GM21528 (cell line): ENCODE data around the gene KL.
A peak's percentile ranks its signal among the peaks of the same experiment; 100 is the strongest.

Experiments
- ATAC-seq: cut with Tn5 transposase; IDR thresholded peaks from one replicate; pipeline ENCODE4 v1.9.1; 2021; ENCODE audit warnings: mild to moderate bottlenecking, moderate library complexity; ENCODE audit not compliant: unreplicated experiment, low FRiP score

The KL gene

DNA sequence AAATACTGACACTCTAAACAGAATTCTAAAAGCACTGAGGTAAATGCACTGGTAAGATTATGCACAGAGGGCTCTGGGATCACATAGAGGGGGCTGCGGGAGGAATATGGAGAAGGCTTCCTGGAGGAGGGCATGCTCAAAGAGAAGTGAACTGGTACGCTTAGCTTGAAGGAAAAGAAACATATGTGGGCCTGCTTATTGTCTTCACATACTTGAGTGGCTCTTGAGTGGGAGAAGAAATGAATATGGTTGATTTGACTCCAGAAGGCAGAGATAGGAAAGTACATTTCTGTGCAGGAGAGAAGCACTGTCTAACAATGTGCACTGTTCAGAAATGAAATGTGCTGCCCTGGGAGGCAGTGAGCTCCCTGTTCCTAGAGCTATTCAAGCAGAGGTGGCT is 91.1 kb downstream of the KL start:
- no peak for ATAC-seq

DNA sequence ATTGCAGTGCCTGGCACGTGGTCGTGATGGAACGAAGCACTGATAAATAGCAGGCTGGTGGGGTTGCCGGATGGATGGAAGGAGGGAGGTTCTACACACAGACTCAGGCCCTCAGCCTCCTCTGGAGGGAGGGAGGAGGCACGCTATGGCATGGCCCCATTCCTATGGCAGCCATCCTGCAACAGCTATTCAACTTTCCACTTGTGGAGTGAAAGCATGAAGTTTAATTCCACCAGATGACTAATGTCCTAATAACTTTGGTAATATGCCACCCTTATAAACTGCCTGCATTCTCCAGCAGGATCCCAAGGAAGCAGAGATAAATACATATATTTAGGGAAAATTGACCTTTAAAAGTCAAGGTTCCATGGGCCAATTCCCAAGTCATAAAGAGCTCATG is 92.4 kb downstream of the KL start:
- ATAC-seq = no peak

DNA sequence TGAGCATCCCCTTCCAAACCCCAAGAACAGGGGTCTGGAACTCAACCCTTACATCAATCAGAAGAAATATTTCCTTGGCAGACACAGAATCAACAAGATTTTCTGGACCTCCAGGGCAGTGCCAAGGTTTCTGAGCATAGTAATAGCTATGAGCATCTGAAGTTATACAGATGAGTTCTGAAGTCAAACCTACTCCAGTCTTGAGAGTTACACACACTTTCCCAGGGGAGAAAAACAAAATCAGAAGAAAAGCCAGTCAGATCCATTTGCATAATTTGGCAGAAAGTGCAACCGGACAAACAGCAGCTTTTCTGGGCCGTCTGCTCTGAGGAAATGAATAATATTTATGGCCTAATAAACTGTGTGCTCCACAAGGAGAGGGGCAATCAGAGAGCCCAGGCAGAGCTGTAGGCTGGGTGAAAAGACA is 93.1 kb downstream of the KL start:
- no peak for ATAC-seq

DNA sequence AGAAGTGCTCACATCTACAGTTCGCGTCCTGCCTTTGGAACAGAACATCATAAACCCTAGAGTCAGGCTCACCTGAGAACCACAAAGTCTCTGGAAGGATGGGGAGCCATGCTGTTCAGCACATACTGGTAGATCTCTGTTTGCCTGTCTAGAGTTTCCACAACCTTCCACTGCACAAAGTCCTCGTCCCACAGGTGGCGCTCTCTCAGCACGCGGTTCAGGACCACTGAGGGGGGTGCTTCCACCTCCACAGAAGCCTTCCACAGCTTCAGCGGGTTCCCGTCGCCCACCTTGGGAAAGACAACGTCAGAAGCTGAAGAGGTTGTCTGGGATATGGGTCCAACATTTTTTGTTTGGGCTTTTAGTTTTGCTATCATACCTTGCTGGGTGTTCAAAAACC is 93.6 kb downstream of the KL start:
- no peak for ATAC-seq

DNA sequence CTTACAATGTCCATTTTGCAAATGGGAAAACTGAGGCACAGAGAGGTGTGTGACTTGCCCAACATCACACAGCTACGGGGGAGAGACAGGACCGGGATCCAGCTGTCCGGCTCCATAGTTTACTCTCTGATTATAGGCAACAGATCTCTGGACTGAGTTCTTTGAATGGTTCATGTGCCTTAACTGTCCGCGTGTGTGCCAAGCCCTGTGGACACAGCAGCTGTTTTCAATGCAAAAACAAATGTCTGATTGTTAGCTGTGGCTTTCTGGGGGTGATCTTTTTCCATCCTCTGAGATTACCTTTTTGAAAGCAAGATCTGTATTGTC is 94.1 kb downstream of the KL start:
- ATAC-seq = no peak

DNA sequence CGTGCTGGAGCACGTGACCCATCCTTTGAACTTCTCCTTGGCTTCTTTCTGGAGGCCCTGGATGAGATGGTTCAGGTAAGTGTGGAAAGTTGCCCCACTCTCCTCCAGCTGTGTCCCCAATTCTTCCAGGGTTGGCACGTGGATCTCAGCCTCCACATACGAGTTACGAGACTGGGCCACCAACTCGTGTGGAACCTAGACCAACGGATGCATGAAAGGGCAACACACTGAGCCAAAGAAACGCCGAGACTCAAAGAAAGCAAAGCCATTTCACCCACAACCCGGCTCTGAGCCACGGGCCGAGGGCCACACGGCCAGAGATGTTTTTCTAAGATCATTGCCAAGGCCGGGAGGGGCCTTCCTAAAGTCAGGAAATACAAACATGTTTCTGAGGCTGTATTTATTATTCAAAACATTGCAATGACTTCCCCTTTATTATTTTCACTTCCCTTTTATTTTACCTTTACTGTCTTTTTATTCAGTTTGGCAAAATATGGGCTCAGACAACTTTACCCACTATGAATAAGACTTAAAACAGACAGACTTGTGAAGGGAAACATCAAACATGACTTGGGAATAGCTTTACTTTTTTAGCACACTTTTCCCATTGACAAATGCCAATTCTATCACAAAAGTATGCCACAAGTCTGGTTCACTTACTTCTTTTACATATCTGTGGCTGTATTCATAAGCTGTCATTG is 94.6 kb downstream of the KL start:
- ATAC-seq = peak; percentile 56

- no peak for ATAC-seq
Measured at GRCh38 chr13:33111414-33112110, 95.3 kb downstream of the KL start.

DNA sequence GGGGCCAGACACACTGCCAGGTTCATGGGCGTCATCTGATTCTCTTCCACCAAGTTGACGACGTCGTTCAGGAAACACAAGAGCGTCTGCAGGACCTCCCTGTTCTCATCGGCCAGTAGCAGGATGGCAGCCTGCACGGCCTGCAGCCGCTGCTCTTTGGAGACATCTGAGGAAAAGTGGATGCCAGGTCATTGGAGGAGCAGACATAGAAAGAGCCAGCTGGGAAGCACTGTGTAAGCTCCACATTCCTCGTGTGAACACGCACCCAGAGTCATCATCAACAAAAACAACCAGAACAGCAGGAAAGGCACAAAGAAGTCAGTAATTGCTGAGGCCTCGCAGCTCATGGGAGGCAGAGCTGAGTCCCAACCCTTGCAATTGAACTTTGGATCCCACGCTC is 96.5 kb downstream of the KL start:
- ATAC-seq = no peak

DNA sequence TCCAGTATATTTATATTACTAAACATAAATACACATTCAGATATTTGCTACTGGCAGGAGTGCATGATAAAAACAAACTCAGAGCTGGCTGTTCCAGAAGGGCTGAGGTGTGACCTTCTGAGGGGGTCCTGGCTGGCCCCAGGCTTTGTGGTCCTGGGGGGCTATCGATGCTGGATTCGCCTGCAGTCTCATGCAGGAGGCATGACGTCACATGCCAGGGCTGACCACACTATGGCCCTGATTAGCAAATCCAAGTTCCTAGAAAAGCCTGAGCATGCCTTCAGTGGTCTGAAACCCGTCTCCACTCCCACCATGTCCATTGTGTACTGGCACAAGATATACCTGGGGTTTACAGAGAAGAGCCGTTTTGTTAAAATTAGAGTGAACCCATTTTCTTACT is 97.9 kb downstream of the KL start:
- no peak for ATAC-seq

- no peak for ATAC-seq
Measured at GRCh38 chr13:33115274-33115673, 99.1 kb downstream of the KL start.
